CD4-positive, alpha-beta memory T cell (primary cell): ENCODE data around the gene OPN5. TPM values are rescaled to one million over a fixed set of nuclear protein-coding genes. Genes with fewer than 3 reads are reported as not detected.

Experiments
- CTCF ChIA-PET: fragments of 350-600 bp; sonication (Branson Sonifier 250); formaldehyde crosslinking; loops from one replicate; lab custom pipeline; 2021; ENCODE audit warnings: inconsistent platforms; ENCODE audit not compliant: partially characterized antibody; lab: Charles Lee
- POLR2A ChIA-PET: fragments of 350-600 bp; sonication (Branson Sonifier 250); formaldehyde crosslinking; loops from one replicate; lab custom pipeline; 2021; ENCODE audit not compliant: partially characterized antibody; lab: Charles Lee
- DNase-seq, 5 donors: peaks; one replicate each; pipeline versions ENCODE4 v3.0.0 to v3.0.0-alpha.2; 2020 to 2022; ENCODE audit warnings: mixed read lengths in 1 of 5
- H3K27ac ChIP-seq: one replicate; pipeline ENCODE4 v1.7.0; 2013; ENCODE audit warnings: low read depth, low read length
- H3K27me3 ChIP-seq: 2 replicates; pipeline ENCODE4 v1.7.0; 2013; ENCODE audit warnings: mild to moderate bottlenecking, low read length, moderate library complexity; ENCODE audit not compliant: insufficient read depth
- H3K36me3 ChIP-seq: 2 replicates; pipeline ENCODE4 v1.7.0; 2013; ENCODE audit warnings: mild to moderate bottlenecking, low read length, moderate library complexity; ENCODE audit not compliant: insufficient read depth
- H3K4me1 ChIP-seq: 2 replicates; pipeline ENCODE4 v1.7.0; 2013; ENCODE audit warnings: mild to moderate bottlenecking, low read length, moderate library complexity; ENCODE audit not compliant: insufficient read depth
- H3K4me3 ChIP-seq, 2 donors: one replicate each; pipeline ENCODE4 v1.7.0; 2013; ENCODE audit warnings: low read length in 2 of 2, mild to moderate bottlenecking in 1 of 2
- H3K9me3 ChIP-seq, 2 donors: one replicate each; pipeline ENCODE4 v1.7.0; 2013; ENCODE audit warnings: low read length in 2 of 2, control low read depth in 1 of 2; ENCODE audit not compliant: control insufficient read depth in 1 of 2
- H3K27ac Mint-ChIP-seq, 7 donors: one replicate each; pipeline ENCODE4 v1.8.0; 2020 to 2021; ENCODE audit warnings: mixed read lengths in 7 of 7, mild to moderate bottlenecking in 6 of 7, inconsistent platforms in 3 of 7, moderate library complexity in 3 of 7
- H3K27me3 Mint-ChIP-seq, 2 donors: one replicate each; pipeline ENCODE4 v1.8.0; 2020 to 2021; ENCODE audit warnings: mixed read lengths in 2 of 2
- H3K36me3 Mint-ChIP-seq, 2 donors: one replicate each; pipeline ENCODE4 v1.8.0; 2020 to 2021; ENCODE audit warnings: mixed read lengths in 2 of 2, inconsistent platforms in 1 of 2, mild to moderate bottlenecking in 1 of 2
- H3K4me1 Mint-ChIP-seq, 4 donors: one replicate each; pipeline ENCODE4 v1.8.0; 2020 to 2021; ENCODE audit warnings: mixed read lengths in 4 of 4, mild to moderate bottlenecking in 1 of 4
- H3K4me3 Mint-ChIP-seq, 8 donors: one replicate each; pipeline ENCODE4 v1.8.0; 2020 to 2021; ENCODE audit warnings: mixed read lengths in 8 of 8, mild to moderate bottlenecking in 7 of 8, moderate library complexity in 6 of 8, inconsistent platforms in 3 of 8
- H3K9me3 Mint-ChIP-seq, 8 donors: one replicate each; pipeline ENCODE4 v1.8.0; 2020 to 2021; ENCODE audit warnings: mixed read lengths in 8 of 8, mild to moderate bottlenecking in 5 of 8, inconsistent platforms in 3 of 8, moderate library complexity in 1 of 8
- intact Hi-C: fragments of 100-400 bp; cut with micrococcal nuclease; formaldehyde crosslinking; loops from one replicate; pipeline ENCODE4 v1.15.1; 2023
- polyA plus RNA-seq, 2 donors: library from polyadenylated mRNA; unstranded; fragments of 300-500 nt; fragmentation: Illumina TruSeq; gene quantifications; one replicate each; pipeline ENCODE4 v1.2.3, GENCODE V29; 2021
- total RNA-seq, 2 experiments: library from RNA; stranded (reverse); gene quantifications; one replicate each; pipeline ENCODE4 v1.2.3, GENCODE V29; 2021

The OPN5 gene
- total and polyA plus RNA-seq, 4 experiments from 2014 or later = not detected

GRCh38 chr6:47767102-47767501 is 14.7 kb upstream of the OPN5 start:
- POLR2A ChIA-PET = no interaction called here
- no peaks in the 10 kb centered on the region for H3K36me3 ChIP-seq

GRCh38 chr6:47769982-47770381 is 11.8 kb upstream of the OPN5 start:
- ChIA-PET CTCF (no interaction called here), POLR2A (no interaction called here)
- Histone ChIP-seq H3K4me3 (no peak overlapping the region), H3K4me1 (no peaks in the 10 kb centered on the region), H3K27ac (no peak overlapping the region), H3K27me3 (no peaks in the 10 kb centered on the region), H3K9me3 (no peaks in the 10 kb centered on the region), H3K36me3 (no peaks in the 10 kb centered on the region)
- no peak for DNase-seq
- Mint-ChIP-seq H3K4me1 (no peaks in the 10 kb centered on the region), H3K9me3 (peaks cover 0 to 7% (median 3%) of the 10 kb centered on the region in 8 donors), H3K36me3 (no peaks in the 10 kb centered on the region), H3K4me3 (no peak overlapping the region), H3K27ac (no peak overlapping the region), H3K27me3 (peaks cover 0 to 4% of the 10 kb centered on the region in 2 donors)
- intact Hi-C loops = no loop called here

More at GRCh38 chr6:47767102-47767501, 14.7 kb upstream of the OPN5 start:
- Histone ChIP-seq H3K9me3 (no peaks in the 10 kb centered on the region), H3K27me3 (no peaks in the 10 kb centered on the region), H3K4me3 (no peak overlapping the region), H3K4me1 (no peaks in the 10 kb centered on the region), H3K27ac (no peak overlapping the region)
- Mint-ChIP-seq H3K27ac (no peak overlapping the region), H3K27me3 (peaks cover 3 to 10% of the 10 kb centered on the region in 2 donors), H3K9me3 (peaks cover 0 to 7% (median 3%) of the 10 kb centered on the region in 8 donors), H3K36me3 (no peaks in the 10 kb centered on the region), H3K4me1 (peaks cover 0 to 3% (median 0%) of the 10 kb centered on the region in 4 donors), H3K4me3 (no peak overlapping the region)
- CTCF ChIA-PET = no interaction called here
- intact Hi-C loops = no loop called here
- DNase-seq = no peak

- Histone ChIP-seq H3K4me3 (no peak overlapping the region), H3K36me3 (no peaks in the 10 kb centered on the region), H3K27me3 (no peaks in the 10 kb centered on the region), H3K27ac (no peak overlapping the region), H3K4me1 (no peaks in the 10 kb centered on the region), H3K9me3 (no peaks in the 10 kb centered on the region)
- ChIA-PET CTCF (interaction anchor here (2.6 kb wide), 1 partner anchor 141 kb away, joined by 8 read pairs; no protein-coding TSS in a partner anchor), POLR2A (no interaction called here)
- no peak for DNase-seq
- Mint-ChIP-seq H3K4me3 (no peak overlapping the region), H3K4me1 (no peaks in the 10 kb centered on the region), H3K27ac (no peak overlapping the region), H3K27me3 (peaks cover 2% of the 10 kb centered on the region in 2 donors), H3K9me3 (no peaks in the 10 kb centered on the region), H3K36me3 (no peaks in the 10 kb centered on the region)
- intact Hi-C loops = no loop called here
Measured at GRCh38 chr6:47772359-47772758, 9.5 kb upstream of the OPN5 start.

- CTCF ChIA-PET = interaction anchor here (0.6 to 2.6 kb wide), 2 partner anchors 16 to 142 kb away, joined by 3 to 8 read pairs; no protein-coding TSS in a partner anchor
- no peaks in the 10 kb centered on the region for H3K36me3 ChIP-seq
- Mint-ChIP-seq H3K9me3 (no peaks in the 10 kb centered on the region), H3K27me3 (peaks cover 2% of the 10 kb centered on the region in 2 donors), H3K27ac (no peak overlapping the region), H3K4me1 (no peaks in the 10 kb centered on the region), H3K4me3 (no peak overlapping the region), H3K36me3 (no peaks in the 10 kb centered on the region)
- DNase-seq = no peak
- no peak overlapping the region for H3K27ac ChIP-seq
- H3K27me3 ChIP-seq = no peaks in the 10 kb centered on the region
- intact Hi-C loops = no loop called here
- H3K4me1 ChIP-seq = no peaks in the 10 kb centered on the region
- POLR2A ChIA-PET = no interaction called here
- no peaks in the 10 kb centered on the region for H3K9me3 ChIP-seq
- no peak overlapping the region for H3K4me3 ChIP-seq
Measured at GRCh38 chr6:47773005-47773404, 8.8 kb upstream of the OPN5 start.

GRCh38 chr6:47780510-47781356 is 1.1 kb upstream of the OPN5 start:
- H3K36me3 Mint-ChIP-seq = no peaks in the 10 kb centered on the region
- Histone ChIP-seq H3K9me3 (no peaks in the 10 kb centered on the region), H3K27ac (no peak overlapping the region), H3K27me3 (no peaks in the 10 kb centered on the region), H3K4me3 (no peak overlapping the region), H3K4me1 (peaks cover 4% of the 10 kb centered on the region), H3K36me3 (no peaks in the 10 kb centered on the region)
- peak overlapping the region in 2 of 8 donors; percentile 38 to 53 for H3K4me3 Mint-ChIP-seq
- peak overlapping the region in 2 of 7 donors; percentile 33 to 60 for H3K27ac Mint-ChIP-seq
- ChIA-PET POLR2A (interaction anchor here (0.9 to 2.0 kb wide), 2 partner anchors 303 to 366 kb away, joined by 3 to 6 read pairs; partner anchors contain the start of gene CD2AP), CTCF (interaction anchor here (0.9 to 6.5 kb wide), 14 partner anchors 12 to 1630 kb away, joined by 3 to 79 read pairs (median 4); no protein-coding TSS in a partner anchor)
- intact Hi-C loops = loop anchor here (1.0 kb wide), 2 partner anchors 149 to 366 kb away; no protein-coding TSS in a partner anchor
- DNase-seq = peak in 4 of 5 donors; percentile 42 to 47 (median 43)
- no peaks in the 10 kb centered on the region for H3K9me3 Mint-ChIP-seq
- H3K27me3 Mint-ChIP-seq = peaks cover 0 to 7% of the 10 kb centered on the region in 2 donors
- H3K4me1 Mint-ChIP-seq = peaks cover 6 to 8% (median 6%) of the 10 kb centered on the region in 4 donors

GRCh38 chr6:47785182-47785581 is 3.4 kb downstream of the OPN5 start:
- Histone ChIP-seq H3K27ac (no peak overlapping the region), H3K4me3 (no peak overlapping the region), H3K36me3 (no peaks in the 10 kb centered on the region), H3K4me1 (peaks cover 10% of the 10 kb centered on the region), H3K9me3 (no peaks in the 10 kb centered on the region), H3K27me3 (no peaks in the 10 kb centered on the region)
- ChIA-PET CTCF (interaction anchor here (1.1 to 4.6 kb wide), 4 partner anchors 9 to 371 kb away, joined by 3 to 25 read pairs (median 3); no protein-coding TSS in a partner anchor), POLR2A (no interaction called here)
- Mint-ChIP-seq H3K27ac (no peak overlapping the region), H3K4me3 (no peak overlapping the region), H3K9me3 (no peaks in the 10 kb centered on the region), H3K27me3 (peaks cover 13 to 15% of the 10 kb centered on the region in 2 donors), H3K36me3 (no peaks in the 10 kb centered on the region), H3K4me1 (peaks cover 8 to 21% (median 12%) of the 10 kb centered on the region in 4 donors)
- DNase-seq = no peak
- intact Hi-C loops = no loop called here
